TTC549 (cell line): ENCODE data around the gene ZNF800.
"Not testable (repeated sequence)": the region's sequence is repeated elsewhere in the genome, so short reads cannot be mapped to it uniquely, and the experiment has no call there.

Experiments
- FAIRE-seq: peaks from 2 replicates; lab custom pipeline; 2012; peaks lifted over from hg19 to GRCh38; lab: Jason Lieb, UNC

ZNF800 gene

DNA sequence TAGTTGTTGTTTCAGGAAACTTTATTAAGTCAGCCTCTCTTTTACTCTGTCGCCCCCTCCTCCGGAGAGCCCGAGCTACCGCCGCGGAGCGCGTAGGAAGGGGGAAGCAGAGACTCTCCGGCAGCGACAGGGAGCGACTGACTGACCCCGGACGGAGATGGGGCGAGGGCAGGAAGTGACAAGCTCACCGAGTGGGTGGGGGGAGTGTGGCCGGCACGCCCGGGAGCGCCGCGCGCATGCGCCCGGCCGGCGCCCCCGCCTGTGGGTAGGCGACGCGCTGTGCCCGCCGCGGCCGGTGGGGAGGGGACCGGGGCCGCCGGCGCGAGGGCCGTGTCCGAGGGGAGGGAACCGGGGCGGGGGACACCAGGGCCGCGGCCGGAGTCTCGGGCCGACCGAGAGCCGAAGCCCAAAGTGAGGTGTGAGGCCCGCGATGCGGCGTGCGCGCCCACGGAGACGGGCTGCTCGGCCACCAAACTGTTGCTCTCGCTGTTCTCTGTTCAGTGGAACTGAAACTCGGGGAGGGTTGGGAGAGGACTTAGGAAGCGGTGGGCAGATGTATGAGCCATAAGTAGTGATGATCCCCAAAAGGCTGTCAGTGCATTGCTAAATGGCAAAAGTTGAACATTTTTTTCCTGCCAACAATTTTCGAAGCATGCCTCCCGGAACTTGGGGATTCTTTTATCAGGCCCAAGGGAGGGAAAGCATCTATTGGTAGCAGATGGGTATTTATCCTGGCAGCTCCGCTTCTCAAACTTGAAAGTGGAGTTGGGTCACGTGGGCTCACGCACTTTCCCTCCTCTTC lies at the start of gene ZNF800:
Gene ZNF800, minus strand, starts transcription at position 143 of the 802 bp plus-strand sequence. CDS start 1,151 bp downstream, outside the sequence.
- no peak for FAIRE-seq

GRCh38 chr7:127440206-127440605 lies 47.7 kb upstream of the ZNF800 start:
- no peak for FAIRE-seq

- no peak for FAIRE-seq
These were observed 46.3 kb upstream of the ZNF800 start for GRCh38 chr7:127438836-127439235.

GRCh38 chr7:127437837-127438236 lies 45.3 kb upstream of the ZNF800 start:
- no peak for FAIRE-seq

DNA sequence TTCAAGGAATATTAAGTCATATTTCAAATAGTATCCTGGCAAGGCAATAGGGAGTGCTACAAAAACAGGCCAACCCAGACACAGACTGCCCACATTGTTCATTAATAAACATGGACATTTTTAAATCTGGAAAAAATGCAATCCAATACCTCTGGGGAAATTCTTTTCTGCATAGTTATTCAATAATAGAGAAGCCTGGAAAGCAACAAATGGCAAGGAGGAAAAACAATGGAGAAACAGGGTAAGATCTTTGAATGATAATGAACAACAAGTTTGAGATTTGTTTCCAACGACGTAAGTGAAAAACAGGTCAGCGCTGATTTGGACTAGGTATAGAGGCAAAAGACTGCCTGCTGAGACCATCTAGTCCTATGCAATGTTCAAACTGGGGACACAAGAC lies 44.7 kb upstream of the ZNF800 start:
- FAIRE-seq, result no peak

DNA sequence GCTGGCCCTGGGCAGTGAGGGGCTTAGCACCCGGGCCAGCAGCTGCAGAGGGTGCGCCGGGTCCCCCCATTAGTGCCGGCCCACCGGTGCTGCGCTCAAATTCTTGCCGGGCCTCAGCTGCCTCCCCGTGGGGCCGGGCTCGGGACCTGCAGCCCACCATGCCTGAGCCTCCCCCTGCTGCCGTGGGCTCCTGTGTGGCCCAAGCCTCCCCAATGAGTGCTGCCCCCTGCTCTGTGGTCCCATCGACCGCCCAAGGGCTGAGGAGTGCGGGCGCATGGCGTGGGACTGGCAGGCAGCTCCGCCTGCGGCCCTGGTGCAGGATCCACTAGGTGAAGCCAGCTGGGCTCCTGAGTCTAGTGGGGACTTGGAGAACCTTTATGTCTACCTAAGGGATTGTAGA lies 36.8 kb upstream of the ZNF800 start:
- not testable (repeated sequence) for FAIRE-seq

DNA sequence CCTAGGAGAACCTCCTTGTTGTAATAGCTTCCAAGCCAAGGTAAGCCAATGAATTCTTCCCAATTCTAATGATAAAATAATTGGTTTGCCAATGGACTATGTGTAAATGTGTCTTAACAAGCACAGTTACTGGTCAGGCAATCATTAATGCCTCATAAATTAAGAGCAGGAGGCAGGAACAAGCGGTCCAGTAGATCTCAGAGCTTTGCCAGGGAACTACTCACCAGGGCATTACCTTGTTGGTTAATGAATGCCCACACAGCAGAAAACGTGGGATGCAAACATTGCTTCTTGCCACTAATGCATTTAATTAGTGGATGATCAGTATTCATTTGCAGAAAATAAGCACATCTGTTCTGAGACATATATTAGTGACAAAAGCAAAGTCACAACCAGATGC lies 26.7 kb upstream of the ZNF800 start:
- no peak for FAIRE-seq

DNA sequence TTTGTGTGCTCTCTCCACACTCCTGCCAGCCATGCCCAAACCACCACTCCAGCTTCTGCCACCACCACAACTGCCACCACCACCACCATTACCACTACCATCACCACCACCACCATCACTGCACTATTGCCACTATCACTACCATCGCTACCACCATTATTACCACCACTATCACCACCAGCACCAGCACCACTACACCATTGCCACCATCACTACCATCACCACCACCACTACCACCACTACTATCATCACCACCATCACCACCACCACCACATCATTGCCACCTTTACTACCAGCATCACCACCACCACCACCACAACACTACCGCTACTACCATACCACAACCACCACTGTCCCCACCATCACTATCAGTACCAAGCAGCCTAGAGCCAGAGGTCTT lies 26.0 kb upstream of the ZNF800 start:
- FAIRE-seq, result no peak

DNA sequence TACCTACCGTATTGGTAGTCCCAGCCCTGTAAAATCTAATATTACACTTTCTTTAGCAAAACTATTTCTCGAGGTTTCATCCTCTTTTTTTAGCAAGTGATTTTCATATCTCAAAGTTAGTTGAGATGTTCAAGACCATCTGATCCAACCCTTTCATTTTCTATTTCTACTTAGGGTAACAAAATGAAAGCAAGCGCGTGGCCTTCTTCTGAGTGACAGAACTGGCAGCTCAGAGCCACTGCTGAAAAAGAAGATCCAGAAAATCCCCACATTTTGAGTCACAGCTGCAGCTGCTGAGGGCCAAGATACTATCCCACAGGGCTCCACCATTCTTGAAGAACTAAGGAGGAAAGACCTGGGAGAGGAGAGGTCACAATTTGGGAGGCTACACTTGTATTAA lies 24.8 kb upstream of the ZNF800 start:
- no peak for FAIRE-seq

- no peak for FAIRE-seq
These were observed 22.7 kb upstream of the ZNF800 start for GRCh38 chr7:127415060-127415742.

- FAIRE-seq, result no peak
These were observed 21.5 kb upstream of the ZNF800 start for GRCh38 chr7:127413962-127414361.

DNA sequence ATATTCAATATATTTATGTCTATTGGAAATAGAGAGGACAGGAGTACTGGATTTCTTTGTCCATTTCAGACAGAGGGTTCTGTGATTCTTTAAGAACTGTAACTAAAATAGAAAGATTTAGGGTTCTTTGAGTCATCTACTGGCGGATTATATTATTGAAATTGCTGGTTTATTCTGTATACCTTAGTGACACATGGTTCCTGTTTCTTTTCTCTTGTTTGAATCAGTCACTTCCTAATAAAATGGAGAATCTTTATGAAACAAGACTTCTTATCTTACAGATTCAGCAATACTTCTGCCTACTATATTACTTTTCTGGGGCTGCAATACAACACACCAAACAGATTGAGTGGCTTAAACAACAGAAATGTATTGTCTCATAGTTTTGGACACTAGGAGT lies 20.8 kb upstream of the ZNF800 start:
- no peak for FAIRE-seq

DNA sequence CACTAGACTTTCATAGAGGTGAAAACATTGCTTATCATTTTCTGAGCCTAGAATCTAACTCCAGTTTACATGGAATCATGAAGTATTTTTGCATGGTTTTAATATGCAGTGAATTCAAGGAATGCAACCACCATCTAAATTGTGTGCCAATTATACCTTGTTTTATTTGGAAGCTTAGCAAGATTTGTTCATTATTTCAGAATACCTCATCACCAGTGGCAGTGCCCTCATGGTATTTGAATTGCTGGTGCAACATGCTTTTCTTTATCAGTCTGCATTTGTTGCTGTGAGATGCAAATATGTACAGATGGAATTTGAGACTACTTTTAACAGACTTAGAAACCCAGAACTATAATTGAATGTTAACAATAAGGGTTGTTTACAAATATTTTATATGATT lies 18.7 kb upstream of the ZNF800 start:
- no peak for FAIRE-seq

GRCh38 chr7:127409629-127410028 lies 17.1 kb upstream of the ZNF800 start:
- FAIRE-seq, result no peak

DNA sequence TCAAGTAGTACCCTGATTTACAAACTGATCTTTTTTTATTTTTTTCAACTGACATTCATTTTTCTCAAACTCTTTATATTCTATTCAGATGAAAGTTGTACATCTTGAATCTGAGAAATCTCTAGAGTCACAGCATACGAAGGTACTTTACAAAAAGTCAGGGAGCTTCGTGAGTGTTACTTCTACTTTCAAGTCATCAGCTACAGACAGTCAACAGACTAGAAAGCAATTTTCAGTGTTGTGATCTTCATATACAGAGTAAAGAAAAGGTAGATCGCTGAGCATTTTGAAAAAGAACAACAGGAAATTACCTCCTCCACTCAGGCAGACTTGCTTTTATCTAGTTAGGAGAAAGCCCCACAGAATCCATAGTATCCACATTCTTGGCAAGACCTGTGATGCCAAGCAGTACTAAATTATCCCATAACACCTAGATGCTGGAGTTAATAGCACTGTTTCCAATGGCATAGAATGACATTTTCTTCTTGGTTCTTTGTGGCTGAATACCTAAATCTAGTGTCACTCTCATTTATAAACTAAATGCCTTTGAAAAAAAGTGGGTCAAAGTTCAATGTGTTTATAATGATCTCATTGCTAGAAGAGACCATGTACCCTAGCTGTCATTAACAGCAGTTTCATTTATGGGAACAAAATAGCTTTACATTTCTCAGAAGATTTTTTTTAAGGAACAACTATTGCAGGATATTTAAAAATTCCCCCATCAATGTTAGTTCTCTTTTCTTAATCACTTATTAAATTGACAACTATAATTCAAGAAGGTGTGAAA lies 12.0 kb upstream of the ZNF800 start:
- no peak for FAIRE-seq

- FAIRE-seq, result no peak
These were observed 3.7 kb upstream of the ZNF800 start for GRCh38 chr7:127396184-127396583.

DNA sequence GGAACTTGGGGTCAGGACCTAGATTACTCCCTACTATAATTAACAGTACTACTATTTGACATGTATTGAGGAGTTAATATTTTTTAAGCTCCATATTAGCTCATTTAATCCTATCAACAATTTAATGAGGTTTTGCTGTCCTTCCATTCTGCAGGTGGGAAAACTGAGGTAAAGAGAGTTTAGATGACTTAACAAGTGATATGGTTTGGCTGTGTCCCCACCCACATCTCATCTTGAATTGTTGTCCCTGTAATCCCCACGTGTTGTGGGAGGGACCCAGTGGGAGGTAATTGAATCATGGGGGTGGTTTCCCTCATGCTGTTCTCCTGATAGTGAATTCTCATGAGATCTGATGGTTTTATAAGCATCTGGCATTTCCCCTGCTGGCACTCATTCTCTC lies 2.6 kb upstream of the ZNF800 start:
- FAIRE-seq, result not testable (repeated sequence)

GRCh38 chr7:127393368-127394058 lies 1.0 kb upstream of the ZNF800 start:
- FAIRE-seq, result no peak

DNA sequence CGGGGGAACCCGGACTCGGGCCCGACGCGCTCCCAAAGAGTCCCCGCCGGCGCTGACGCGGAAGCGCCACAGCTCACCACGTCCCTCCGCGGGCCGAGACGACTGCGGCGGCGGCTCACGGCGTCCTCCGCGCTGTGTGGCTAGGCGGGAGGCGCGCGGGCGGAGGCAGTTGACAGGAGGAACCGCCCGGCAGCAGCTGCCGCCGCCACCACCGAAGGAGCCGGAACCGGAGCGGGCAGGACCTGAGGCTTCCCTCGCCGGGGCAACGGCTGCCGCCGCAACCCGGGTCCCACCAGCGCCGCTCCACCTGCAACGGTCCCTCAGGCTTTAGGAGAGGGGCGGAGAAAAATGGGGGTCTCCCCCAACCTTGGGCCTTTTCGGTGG lies 334 bp downstream of the ZNF800 start:
- no peak for FAIRE-seq

DNA sequence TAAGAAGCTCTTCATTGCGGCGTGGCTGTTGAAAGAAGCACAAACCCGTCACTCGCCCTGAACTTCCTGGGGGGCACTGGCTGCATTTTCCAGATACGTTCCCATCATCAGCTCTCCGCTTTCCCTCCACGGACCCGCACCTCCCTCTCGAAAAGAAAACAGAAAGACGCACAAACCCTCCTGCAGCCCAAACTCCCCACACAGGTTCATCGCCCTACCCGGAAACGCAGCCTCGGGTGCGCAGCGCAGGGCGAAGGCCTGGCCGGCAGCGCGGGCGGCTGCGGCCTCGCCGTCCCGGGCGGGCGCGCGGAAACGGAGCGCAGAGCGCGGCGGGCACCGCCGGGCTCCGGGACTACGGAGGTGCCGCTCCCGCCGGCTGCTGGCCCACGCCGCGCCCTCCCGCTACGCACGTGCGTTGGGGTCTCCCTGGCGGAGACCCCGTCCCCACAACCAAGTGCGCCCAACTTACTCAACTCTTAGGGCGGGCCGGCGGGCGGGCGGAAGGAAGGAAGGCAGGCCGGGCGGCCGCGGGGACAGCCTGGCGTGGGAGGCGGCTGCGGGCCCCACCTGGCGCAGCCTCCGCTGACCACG lies 822 bp downstream of the ZNF800 start:
- no peak for FAIRE-seq

GRCh38 chr7:127390817-127391590 lies 1.5 kb downstream of the ZNF800 start:
- no peak for FAIRE-seq
